ENCODE data around the gene LPAR1. TPM values are rescaled to one million over a fixed set of nuclear protein-coding genes. Genes with fewer than 3 reads are reported as not detected.

LPAR1 gene
- total and polyA plus RNA-seq, 2 of the 8 experiments (the other 6 are each of a cell fraction or from before 2014, with no cell fraction given) = 3.4 to 5.1 TPM

DNA sequence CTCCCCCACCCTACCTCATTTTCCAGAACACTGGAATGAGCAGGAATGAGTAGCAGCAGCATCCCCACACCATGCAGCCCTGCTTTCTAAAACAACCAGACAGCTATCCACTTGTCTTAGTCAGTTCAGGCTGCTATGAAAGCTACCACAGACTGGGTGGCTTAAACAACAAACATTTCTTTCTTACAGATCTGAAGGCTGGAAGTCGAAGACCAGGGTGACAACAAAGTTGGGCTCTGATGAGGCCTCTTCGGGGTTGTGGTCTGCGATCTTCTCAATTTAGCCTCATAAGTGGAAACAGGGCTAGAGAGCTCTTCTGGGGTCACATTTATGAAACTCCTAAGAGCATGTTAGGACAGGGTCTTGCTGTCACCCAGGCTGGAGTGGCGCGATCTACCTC is 38.9 kb downstream of the LPAR1 start:
- H2BK20ac ChIP-seq (ENCODE audit: low read length) = no peak overlapping the region
- no peak overlapping the region for H2BK5ac ChIP-seq (ENCODE audit: low read depth, low read length)
- H4K91ac ChIP-seq (replicated peaks; ENCODE audit: insufficient read length, low read length) = no peak overlapping the region
- no peak overlapping the region for H3K4me3 ChIP-seq (ENCODE audit: extremely low read depth in 1 of 4, insufficient read depth in 2 of 4, low read depth in 3 of 4, low read length in 4 of 4)
- WGBS, 2 experiments (ENCODE audit: extremely low coverage in 1 of 2, insufficient coverage in 1 of 2, insufficient read length in 1 of 2, insufficient replicate concordance in 2 of 2, low coverage in 1 of 2, low lambda C conversion rate in 2 of 2, missing lambda C conversion rate in 1 of 2) = 90% methylated on average over 5 of the region's 5 CpGs; no CpG with 5 or more reads in 1 of the 2 experiments
- ChIA-PET CTCF (ENCODE audit: partially characterized antibody) (interaction anchor here (0.6 to 0.9 kb wide), 2 partner anchors 8 to 9 kb away, joined by 3 read pairs; no protein-coding TSS in a partner anchor), POLR2A (ENCODE audit: partially characterized antibody) (no interaction called here)
- no peaks in the 10 kb centered on the region for H3K9me3 ChIP-seq (ENCODE audit: insufficient read depth in 2 of 2, low read depth in 1 of 2, low read length in 1 of 2)
- H3K23me2 ChIP-seq (ENCODE audit: low read depth, low read length) = no peaks in the 10 kb centered on the region
- H3K79me1 ChIP-seq (ENCODE audit: low read depth, low read length) = no peaks in the 10 kb centered on the region
- no peak overlapping the region for H3K14ac ChIP-seq (ENCODE audit: insufficient read length)
- no peak overlapping the region for H2BK15ac ChIP-seq (ENCODE audit: low read length)
- H3K4ac ChIP-seq (replicated peaks; ENCODE audit: insufficient read length, low read depth, low read length) = no peak overlapping the region
- H2BK12ac ChIP-seq (ENCODE audit: low read depth, low read length) = no peak overlapping the region; the same call in 1 of the 2 replicates
- TF ChIP-seq EGR1 (IDR thresholded peaks at IDR 0.05; ENCODE audit: borderline replicate concordance, low read depth, low read length) = no peak
- no peak for TF ChIP-seq EP300 (IDR thresholded peaks at IDR 0.05; ENCODE audit: borderline replicate concordance in 1 of 2, low read depth in 2 of 2, low read length in 2 of 2)
- TF ChIP-seq, protein P1, sequence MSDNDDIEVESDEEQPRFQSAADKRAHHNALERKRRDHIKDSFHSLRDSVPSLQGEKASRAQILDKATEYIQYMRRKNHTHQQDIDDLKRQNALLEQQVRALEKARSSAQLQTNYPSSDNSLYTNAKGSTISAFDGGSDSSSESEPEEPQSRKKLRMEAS (IDR thresholded peaks at IDR 0.05) = no peak
- no peak for TF ChIP-seq BACH1 (IDR thresholded peaks at IDR 0.05; ENCODE audit: low read length)
- TF ChIP-seq CBX8 (IDR thresholded peaks at IDR 0.05; ENCODE audit: borderline replicate concordance, low read depth, low read length) = no peak
- H2AFZ ChIP-seq (ENCODE audit: low read length) = no peak overlapping the region
- H3K27me3 ChIP-seq (replicated peaks in 1 of 4; ENCODE audit: control insufficient read depth in 3 of 4, extremely low read depth in 1 of 4, insufficient read depth in 3 of 4, low read length in 3 of 4) = no peaks in the 10 kb centered on the region; a peak in 1 of 7 replicates
- H3K18ac ChIP-seq (ENCODE audit: extremely low read depth, low read length) = no peak overlapping the region
- no peak overlapping the region for H4K5ac ChIP-seq (ENCODE audit: insufficient read length, low read depth, low read length)
- H3K56ac ChIP-seq (replicated peaks; ENCODE audit: insufficient read length, low read depth, low read length) = no peak overlapping the region
- H3K27ac ChIP-seq (ENCODE audit: low read depth, low read length) = no peak overlapping the region
- no peaks in the 10 kb centered on the region for H3K79me2 ChIP-seq (ENCODE audit: control insufficient read depth in 1 of 2, insufficient read depth in 2 of 2, low read length in 2 of 2)
- DNase-seq (ENCODE audit: low read depth in 1 of 2, low spot score in 2 of 2) = no peak
- H3K4me1 ChIP-seq (replicated peaks in 1 of 4; ENCODE audit: control insufficient read depth in 3 of 4, insufficient read depth in 4 of 4, low read length in 3 of 4) = peaks cover 0 to 3% (median 0%) of the 10 kb centered on the region in 4 experiments; a peak in 1 of 7 replicates
- no peak overlapping the region for H3K23ac ChIP-seq (ENCODE audit: insufficient read length)
- no peaks in the 10 kb centered on the region for H4K20me1 ChIP-seq (replicated peaks in 1 of 2; ENCODE audit: control insufficient read depth in 1 of 2, insufficient read depth in 2 of 2, low read length in 2 of 2)
- H4K8ac ChIP-seq (ENCODE audit: extremely low read depth, insufficient read depth, low read length) = no peak overlapping the region
- H3K9ac ChIP-seq (replicated peaks in 1 of 4; ENCODE audit: extremely low read depth in 1 of 4, low read depth in 3 of 4, low read length in 3 of 4) = no peak overlapping the region
- no peak overlapping the region for H2BK120ac ChIP-seq (replicated peaks; ENCODE audit: low read depth, low read length)
- FAIRE-seq = no peak
- H3K36me3 ChIP-seq (ENCODE audit: control insufficient read depth in 2 of 4, insufficient read depth in 4 of 4, low read length in 3 of 4) = no peaks in the 10 kb centered on the region
- H2AK5ac ChIP-seq (ENCODE audit: low read depth, low read length) = no peak overlapping the region
- no peak overlapping the region for H3K4me2 ChIP-seq (ENCODE audit: insufficient read depth in 1 of 2, low read depth in 2 of 2, low read length in 2 of 2)
